Breast epithelium (tissue), 4 donors: ENCODE measurements around the gene LHPP. TPM values are rescaled to one million over a fixed set of nuclear protein-coding genes. Genes with fewer than 3 reads are reported as not detected.

ENCODE experiments used
- DNase-seq, 2 donors: peaks; one replicate each; pipeline ENCODE4 v3.0.0-alpha.2; 2019; ENCODE audit warnings: low spot score in 2 of 2
- H3K27ac ChIP-seq, 2 donors: fragments of 200-600 bp; sonication (generic) in 1 of 2; one replicate each; pipeline ENCODE4 v1.5.1; 2016 to 2019; ENCODE audit warnings: mild to moderate bottlenecking in 1 of 2
- H3K27me3 ChIP-seq, 2 donors: fragments of 200-600 bp; sonication (generic) in 1 of 2; one replicate each; pipeline versions ENCODE4 v1.5.1 to v1.6.0; 2017 to 2019; ENCODE audit warnings: control low read depth in 1 of 2, mild to moderate bottlenecking in 1 of 2
- H3K36me3 ChIP-seq: fragments of 200-600 bp; one replicate; pipeline ENCODE4 v1.5.1; 2019
- H3K4me1 ChIP-seq, 2 donors: fragments of 200-600 bp; sonication (generic); one replicate each; pipeline ENCODE4 v1.5.1; 2016 to 2019; ENCODE audit warnings: control low read depth in 1 of 2
- H3K4me3 ChIP-seq, 3 donors: fragments of 200-600 bp; sonication (generic); 1 replicate in 2 of 3; 2 replicates in 1 of 3; pipeline ENCODE4 v1.5.1; 2016 to 2019; ENCODE audit warnings: mild to moderate bottlenecking in 3 of 3, moderate library complexity in 2 of 3
- H3K9me3 ChIP-seq, 2 donors: fragments of 200-600 bp; sonication (generic) in 1 of 2; one replicate each; pipeline ENCODE4 v1.5.1; 2016 to 2019; ENCODE audit warnings: control low read depth in 1 of 2
- POLR2A ChIP-seq: fragments of 450-650 bp; IDR thresholded peaks from one replicate; pipeline ENCODE4 v1.6.1; 2016; ENCODE audit warnings: antibody characterized with exemption, mild to moderate bottlenecking, moderate library complexity
- POLR2AphosphoS5 ChIP-seq, 3 donors: sonication (generic); formaldehyde crosslinking; IDR thresholded peaks; one replicate each; pipeline ENCODE4 v1.6.1; 2017; ENCODE audit warnings: antibody characterized with exemption in 3 of 3
- intact Hi-C: fragments of 100-400 bp; cut with DNase I; formaldehyde crosslinking; loops from one replicate; pipeline ENCODE4 v1.15.1; 2023; ENCODE audit warnings: low total_unique reads
- total RNA-seq, 3 donors: library from RNA; depleted of rRNA; stranded (reverse); fragments of >200 nt; gene quantifications; one replicate each; pipeline ENCODE4 v1.1.0, GENCODE V29; 2016
- TF ChIP-seq, protein P1 (sequence below), 3 donors: fragments of 450-650 bp; IDR thresholded peaks; one replicate each; pipeline ENCODE4 v1.5.1; 2016 to 2017; ENCODE audit warnings: antibody characterized with exemption in 3 of 3, mild to moderate bottlenecking in 3 of 3, moderate library complexity in 3 of 3

Gene LHPP
- total RNA-seq, 3 donors from 2014 or later: 13.1 to 19.6 (median 17.0) TPM

DNA sequence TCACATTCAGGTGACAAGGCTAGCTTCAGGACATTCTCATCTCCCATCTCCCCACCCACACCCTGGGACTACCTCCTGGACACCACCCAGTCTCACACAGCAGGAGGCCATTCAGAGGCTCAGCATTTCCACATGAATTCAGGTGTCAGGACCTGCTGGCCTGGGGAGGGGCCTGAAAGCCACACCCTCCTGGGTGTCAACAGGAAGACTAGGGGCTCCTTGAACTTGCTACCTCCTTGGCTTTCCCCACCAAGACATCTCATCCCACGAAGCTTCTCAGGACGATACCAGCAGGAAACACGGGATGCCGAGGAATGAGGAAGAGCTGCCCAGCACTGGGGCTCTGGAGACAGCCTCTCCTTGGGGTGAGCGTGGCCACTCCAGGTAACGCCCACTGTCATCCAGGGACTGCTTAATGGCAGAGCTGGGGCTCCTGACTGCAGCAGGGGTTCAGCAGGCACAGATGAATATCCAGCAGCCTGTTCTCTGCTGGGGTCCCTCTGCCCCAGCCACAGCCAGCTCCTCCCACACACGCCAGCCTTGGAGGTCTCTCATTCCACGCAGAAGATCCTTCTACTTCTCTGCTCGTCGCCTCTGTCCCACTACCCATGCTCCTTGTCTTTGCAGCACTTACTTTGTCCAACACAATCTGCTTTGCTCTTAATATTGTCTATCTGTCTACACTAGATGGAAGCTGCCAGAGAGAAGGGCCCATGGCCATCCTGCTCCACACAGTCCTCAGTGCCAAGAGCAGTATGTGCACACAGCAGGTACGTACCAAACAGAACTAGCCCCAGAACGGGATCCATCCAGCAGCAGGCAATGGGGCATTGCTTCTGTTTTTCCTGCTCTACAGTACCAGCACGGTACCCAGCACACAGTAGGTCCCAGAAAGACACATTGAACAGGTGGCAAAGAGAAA, 193.8 kb downstream of the LHPP start:
- Histone ChIP-seq H3K27me3 (no peaks in the 10 kb centered on the region), H3K4me3 (no peak overlapping the region), H3K27ac (peak overlapping the region; percentile 79 to 80), H3K4me1 (peaks cover 6 to 23% of the 10 kb centered on the region in 2 donors), H3K9me3 (no peaks in the 10 kb centered on the region), H3K36me3 (no peaks in the 10 kb centered on the region)
- intact Hi-C loops: loop anchor here (10.0 kb wide), 1 partner anchor 79 kb away; no protein-coding TSS in a partner anchor
- DNase-seq: no peak
- no peak for TF ChIP-seq POLR2A
- no peak for TF ChIP-seq POLR2AphosphoS5 (IDR thresholded peaks at IDR 0.05)
- TF ChIP-seq, protein P1, sequence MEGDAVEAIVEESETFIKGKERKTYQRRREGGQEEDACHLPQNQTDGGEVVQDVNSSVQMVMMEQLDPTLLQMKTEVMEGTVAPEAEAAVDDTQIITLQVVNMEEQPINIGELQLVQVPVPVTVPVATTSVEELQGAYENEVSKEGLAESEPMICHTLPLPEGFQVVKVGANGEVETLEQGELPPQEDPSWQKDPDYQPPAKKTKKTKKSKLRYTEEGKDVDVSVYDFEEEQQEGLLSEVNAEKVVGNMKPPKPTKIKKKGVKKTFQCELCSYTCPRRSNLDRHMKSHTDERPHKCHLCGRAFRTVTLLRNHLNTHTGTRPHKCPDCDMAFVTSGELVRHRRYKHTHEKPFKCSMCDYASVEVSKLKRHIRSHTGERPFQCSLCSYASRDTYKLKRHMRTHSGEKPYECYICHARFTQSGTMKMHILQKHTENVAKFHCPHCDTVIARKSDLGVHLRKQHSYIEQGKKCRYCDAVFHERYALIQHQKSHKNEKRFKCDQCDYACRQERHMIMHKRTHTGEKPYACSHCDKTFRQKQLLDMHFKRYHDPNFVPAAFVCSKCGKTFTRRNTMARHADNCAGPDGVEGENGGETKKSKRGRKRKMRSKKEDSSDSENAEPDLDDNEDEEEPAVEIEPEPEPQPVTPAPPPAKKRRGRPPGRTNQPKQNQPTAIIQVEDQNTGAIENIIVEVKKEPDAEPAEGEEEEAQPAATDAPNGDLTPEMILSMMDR (IDR thresholded peaks at IDR 0.05): no peak

DNA sequence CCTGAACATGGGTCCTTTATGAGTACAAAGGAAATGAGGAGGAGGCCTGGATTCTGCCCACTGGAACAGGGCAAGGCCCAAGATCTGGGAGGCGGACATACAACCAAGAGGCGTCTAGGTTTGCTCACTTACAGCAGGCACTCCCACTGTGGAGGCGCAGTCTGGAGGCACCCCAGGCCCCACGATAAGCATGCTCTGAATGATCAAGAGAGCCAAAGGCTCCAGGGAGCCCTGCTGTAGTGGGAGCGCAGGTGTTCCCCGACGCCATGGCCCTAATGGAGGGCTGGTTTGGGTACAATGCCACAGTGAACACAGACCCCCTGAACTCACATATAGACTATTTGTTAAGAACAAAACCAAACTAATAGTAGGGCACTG, 194.5 kb downstream of the LHPP start:
- Histone ChIP-seq H3K27ac (no peak overlapping the region), H3K9me3 (no peaks in the 10 kb centered on the region), H3K36me3 (no peaks in the 10 kb centered on the region), H3K4me1 (peaks cover 6 to 23% of the 10 kb centered on the region in 2 donors), H3K4me3 (no peak overlapping the region), H3K27me3 (no peaks in the 10 kb centered on the region)
- no peak for DNase-seq
- TF ChIP-seq, protein P1 (IDR thresholded peaks at IDR 0.05): no peak
- TF ChIP-seq POLR2AphosphoS5 (IDR thresholded peaks at IDR 0.05) (no peak), POLR2A (no peak)
- intact Hi-C loops: loop anchor here (10.0 kb wide), 1 partner anchor 79 kb away; no protein-coding TSS in a partner anchor

DNA sequence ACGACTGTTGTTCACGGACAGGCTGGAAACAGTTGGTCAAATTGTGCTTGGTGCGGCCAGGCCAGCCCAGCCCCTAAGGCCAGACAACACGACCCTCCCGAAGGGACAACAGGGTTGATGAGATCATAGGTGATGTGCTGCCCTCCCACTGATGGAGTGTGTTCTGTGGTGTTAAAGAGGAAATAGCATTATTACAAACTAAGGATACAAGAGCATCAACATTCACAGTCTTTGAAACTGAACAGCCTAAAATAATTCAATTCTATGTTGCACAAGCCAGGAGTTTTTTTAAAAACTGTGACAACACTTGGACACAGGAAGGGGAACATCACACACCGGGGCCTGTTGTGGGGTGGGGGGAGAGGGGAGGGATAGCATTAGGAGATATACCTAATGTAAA, 194.9 kb downstream of the LHPP start:
- H3K4me3 ChIP-seq: no peak overlapping the region
- H3K27ac ChIP-seq: no peak overlapping the region
- H3K27me3 ChIP-seq: no peaks in the 10 kb centered on the region
- DNase-seq: no peak
- TF ChIP-seq POLR2A: no peak
- TF ChIP-seq, protein P1 (IDR thresholded peaks at IDR 0.05): no peak
- no peak for TF ChIP-seq POLR2AphosphoS5 (IDR thresholded peaks at IDR 0.05)
- intact Hi-C loops: loop anchor here (10.0 kb wide), 1 partner anchor 78 kb away; no protein-coding TSS in a partner anchor
- H3K36me3 ChIP-seq: no peaks in the 10 kb centered on the region
- H3K9me3 ChIP-seq: no peaks in the 10 kb centered on the region
- H3K4me1 ChIP-seq: peaks cover 6 to 23% of the 10 kb centered on the region in 2 donors

DNA sequence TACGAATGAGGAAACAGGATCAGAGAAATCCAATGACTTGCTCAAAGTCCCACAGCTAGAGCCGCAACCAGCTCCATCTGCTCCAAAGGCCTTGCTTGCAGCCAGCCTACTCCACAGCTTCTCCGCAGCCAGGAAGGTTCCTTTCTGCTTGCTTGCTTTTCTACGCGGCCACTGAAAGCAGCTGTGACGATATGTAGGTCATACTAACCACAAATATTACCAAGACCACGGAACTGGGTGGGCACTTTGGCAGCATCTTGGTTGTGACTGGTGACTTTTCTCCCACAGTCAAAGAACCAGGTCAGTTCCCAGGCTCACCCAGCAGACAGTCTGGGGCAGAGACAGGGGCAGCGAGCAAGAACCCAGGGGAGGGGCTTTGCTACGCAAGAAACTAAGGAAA, 196.2 kb downstream of the LHPP start:
- Histone ChIP-seq H3K4me3 (no peak overlapping the region), H3K27ac (peak overlapping the region; percentile 16 to 53), H3K4me1 (peaks cover 6 to 23% of the 10 kb centered on the region in 2 donors), H3K36me3 (no peaks in the 10 kb centered on the region), H3K27me3 (no peaks in the 10 kb centered on the region), H3K9me3 (no peaks in the 10 kb centered on the region)
- intact Hi-C loops: loop anchor here (10.0 kb wide), 1 partner anchor 77 kb away; no protein-coding TSS in a partner anchor
- peak in 1 of 2 donors; percentile 53 for DNase-seq
- TF ChIP-seq, protein P1 (IDR thresholded peaks at IDR 0.05): no peak
- no peak for TF ChIP-seq POLR2AphosphoS5 (IDR thresholded peaks at IDR 0.05)
- TF ChIP-seq POLR2A: no peak
